Uterus (tissue), 2 donors: ENCODE results near the gene SKA1.

Source experiments
- POLR2A ChIP-seq, 2 donors: fragments of 450-650 bp; IDR thresholded peaks; one replicate each; pipeline ENCODE4 v1.6.1; 2016; ENCODE audit warnings: antibody characterized with exemption in 2 of 2, mild to moderate bottlenecking in 1 of 2, moderate library complexity in 1 of 2
- TF ChIP-seq, protein P1 (sequence below), 4 experiments: fragments of 200-600 bp in 2 of 4; fragments of 450-650 bp in 2 of 4; sonication (generic) in 2 of 4; IDR thresholded peaks; one replicate each; pipeline ENCODE4 v1.5.1; 2016 to 2019; ENCODE audit warnings: antibody characterized with exemption in 4 of 4, mild to moderate bottlenecking in 2 of 4, moderate library complexity in 1 of 4

DNA sequence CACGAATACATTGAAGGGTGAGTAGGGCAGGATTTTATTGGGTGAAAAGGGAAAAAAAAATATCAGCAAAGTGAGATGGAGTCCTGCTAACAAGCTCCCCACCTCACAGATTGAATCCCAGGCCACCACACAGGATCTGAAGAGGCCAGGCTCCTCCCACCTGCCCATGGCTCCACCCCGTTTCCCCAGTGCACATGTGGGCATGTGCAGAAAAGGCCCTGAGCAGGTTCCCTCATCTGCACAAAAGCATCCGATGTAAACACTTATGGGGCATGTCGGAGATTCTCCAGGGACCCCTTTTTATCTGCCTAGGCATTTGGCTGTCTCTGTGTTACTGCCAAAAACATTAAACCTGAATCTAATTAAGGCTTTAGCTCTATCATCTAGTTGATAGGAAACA lies 35.2 kb downstream of the SKA1 start:
- TF ChIP-seq, protein P1, sequence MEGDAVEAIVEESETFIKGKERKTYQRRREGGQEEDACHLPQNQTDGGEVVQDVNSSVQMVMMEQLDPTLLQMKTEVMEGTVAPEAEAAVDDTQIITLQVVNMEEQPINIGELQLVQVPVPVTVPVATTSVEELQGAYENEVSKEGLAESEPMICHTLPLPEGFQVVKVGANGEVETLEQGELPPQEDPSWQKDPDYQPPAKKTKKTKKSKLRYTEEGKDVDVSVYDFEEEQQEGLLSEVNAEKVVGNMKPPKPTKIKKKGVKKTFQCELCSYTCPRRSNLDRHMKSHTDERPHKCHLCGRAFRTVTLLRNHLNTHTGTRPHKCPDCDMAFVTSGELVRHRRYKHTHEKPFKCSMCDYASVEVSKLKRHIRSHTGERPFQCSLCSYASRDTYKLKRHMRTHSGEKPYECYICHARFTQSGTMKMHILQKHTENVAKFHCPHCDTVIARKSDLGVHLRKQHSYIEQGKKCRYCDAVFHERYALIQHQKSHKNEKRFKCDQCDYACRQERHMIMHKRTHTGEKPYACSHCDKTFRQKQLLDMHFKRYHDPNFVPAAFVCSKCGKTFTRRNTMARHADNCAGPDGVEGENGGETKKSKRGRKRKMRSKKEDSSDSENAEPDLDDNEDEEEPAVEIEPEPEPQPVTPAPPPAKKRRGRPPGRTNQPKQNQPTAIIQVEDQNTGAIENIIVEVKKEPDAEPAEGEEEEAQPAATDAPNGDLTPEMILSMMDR (IDR thresholded peaks at IDR 0.05) = no peak
- TF ChIP-seq POLR2A (IDR thresholded peaks at IDR 0.05) = no peak
